Fibroblast of skin of scalp (primary cell): ENCODE results near the gene ZNF816.
"Not testable (repeated sequence)": the region's sequence is repeated elsewhere in the genome, so short reads cannot be mapped to it uniquely, and the experiment has no call there.

ENCODE experiments used
- DNase-seq: peaks from one replicate; pipeline ENCODE4 v3.0.0-alpha.2; 2013

The ZNF816 gene

DNA sequence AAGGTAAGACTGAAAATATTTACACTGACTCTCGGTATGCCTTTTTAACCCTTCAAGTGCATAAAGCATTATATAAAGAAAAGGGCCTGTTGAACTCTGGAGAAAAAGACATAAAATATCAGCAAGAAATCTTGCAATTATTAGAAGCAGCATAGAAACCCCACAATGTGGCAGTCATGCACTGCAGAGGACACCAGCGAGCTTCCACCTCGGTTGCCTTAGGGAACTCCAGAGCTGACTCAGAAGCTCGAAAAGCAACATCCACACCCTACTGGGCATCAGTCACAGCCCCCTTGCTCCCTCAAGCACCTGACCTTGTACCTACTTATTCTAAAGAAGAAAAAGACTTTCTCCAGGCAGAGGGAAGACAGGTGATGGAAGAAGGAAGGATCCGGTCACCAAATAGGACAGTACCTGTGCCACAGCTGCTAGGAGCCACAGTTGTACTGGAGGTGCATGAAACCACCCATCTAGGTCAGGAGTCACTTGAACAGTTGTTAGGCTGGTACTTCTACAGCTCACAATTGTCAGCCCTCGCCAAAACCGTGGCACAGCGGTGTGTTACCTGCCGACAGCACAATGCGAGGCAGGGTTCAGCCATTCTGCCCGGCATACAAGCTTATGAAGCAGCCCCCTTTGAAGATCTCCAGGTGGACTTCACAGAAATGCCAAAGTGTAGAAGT is 2.9 kb downstream of the ZNF816 start:
- DNase-seq, result no peak

DNA sequence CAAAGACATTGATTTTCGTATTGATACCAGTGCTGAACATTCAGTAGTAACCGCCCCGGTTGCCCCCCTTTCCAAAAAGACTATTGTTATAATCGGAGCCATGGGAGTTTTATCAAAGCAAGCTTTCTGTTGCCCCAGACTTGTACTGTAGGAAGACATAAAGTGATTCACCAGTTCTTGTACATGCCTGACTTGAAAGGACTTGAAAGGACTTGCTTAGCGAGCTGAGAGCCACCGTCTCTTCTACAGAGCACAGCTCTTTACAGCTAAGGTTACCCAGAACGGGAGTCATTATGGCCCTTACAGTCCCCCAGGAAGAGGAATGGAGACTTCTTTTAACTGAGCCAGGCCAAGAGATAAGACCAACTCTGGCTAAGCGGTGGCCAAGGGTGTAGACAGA is 5.1 kb downstream of the ZNF816 start:
- no peak for DNase-seq

GRCh38 chr19:52956917-52957316 is 5.8 kb downstream of the ZNF816 start:
- DNase-seq, result no peak

GRCh38 chr19:52949422-52949821 is 13.3 kb downstream of the ZNF816 start:
- no peak for DNase-seq

GRCh38 chr19:52948025-52948770 is 14.5 kb downstream of the ZNF816 start:
- no peak for DNase-seq

- no peak for DNase-seq
Measured at GRCh38 chr19:52946322-52947310, 16.1 kb downstream of the ZNF816 start.

- no peak for DNase-seq
Measured at GRCh38 chr19:52945652-52946321, 16.9 kb downstream of the ZNF816 start.

GRCh38 chr19:52944703-52945493 is 17.8 kb downstream of the ZNF816 start:
- DNase-seq, result not testable (repeated sequence)

DNA sequence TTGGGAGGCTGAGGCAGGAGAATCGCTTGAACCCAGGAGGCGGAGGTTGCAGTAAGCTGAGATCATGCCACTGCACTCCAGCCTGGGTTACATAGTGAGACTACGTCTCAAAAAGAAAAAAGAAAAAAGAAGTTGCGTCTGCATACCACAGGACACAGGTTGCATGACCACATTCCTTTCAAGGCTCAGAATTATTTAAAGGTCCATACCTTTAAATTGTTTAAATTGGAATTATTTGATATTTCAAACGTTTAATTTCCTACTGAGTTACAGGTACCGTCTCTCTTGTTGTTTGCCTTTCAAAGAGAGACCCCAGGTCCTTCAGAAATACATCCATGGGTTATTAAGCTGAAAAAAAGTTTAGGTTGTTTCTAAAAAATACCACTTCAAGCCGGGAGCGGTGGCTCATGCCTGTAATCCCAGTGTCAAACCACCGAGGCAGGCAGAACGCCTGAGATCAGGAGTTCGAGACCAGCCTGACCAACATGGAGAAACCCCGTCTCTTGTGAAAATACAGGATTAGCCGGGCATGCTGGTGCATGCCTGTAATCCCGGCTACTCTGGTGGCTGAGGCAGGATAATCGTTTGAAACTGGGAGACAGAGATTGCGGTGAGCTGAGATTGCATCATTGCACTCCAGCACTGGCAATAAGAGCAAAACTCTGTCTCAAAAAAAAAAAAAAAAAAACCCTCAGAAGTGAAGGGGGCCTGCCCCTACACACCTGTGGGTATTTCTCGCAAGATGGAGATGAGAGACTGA is 18.6 kb downstream of the ZNF816 start:
- no peak for DNase-seq

DNA sequence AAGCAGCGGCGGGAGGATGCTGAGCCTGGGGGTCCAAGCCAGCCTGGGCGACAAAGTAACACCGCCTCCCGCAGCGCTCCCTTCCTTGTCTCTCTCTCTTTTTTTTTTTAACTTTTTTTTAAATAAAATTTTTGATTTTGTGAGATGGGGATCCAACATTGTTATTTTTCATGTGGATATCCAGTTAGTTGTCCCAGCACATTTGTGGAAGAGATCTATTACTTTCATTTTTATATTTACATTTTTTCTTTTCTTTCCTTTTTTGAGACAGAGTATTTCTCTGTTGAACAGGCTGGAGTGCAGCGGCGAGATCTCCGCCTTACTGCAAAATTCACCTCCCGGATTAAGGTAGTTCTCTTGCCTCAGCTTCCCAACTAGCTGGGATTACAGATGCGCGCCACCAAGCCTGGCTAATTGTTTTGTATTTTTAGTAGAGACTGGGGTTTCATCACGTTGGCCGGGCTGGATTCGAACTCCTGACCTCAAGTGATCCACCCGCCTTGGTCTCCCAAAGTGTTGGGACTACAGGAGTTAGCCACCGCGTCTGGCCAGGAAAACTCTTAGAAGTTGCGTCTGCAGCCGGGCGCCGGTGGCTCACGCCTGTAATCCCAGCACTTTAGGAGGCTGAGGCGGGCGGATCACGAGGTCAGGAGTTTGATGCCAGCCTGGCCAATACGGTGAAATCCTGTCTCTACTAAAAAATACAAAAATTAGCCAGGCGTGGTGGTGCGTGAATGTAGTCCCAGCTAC is 19.4 kb downstream of the ZNF816 start:
- no peak for DNase-seq

GRCh38 chr19:52942386-52943133 is 20.1 kb downstream of the ZNF816 start:
- peak; percentile 88 for DNase-seq

DNA sequence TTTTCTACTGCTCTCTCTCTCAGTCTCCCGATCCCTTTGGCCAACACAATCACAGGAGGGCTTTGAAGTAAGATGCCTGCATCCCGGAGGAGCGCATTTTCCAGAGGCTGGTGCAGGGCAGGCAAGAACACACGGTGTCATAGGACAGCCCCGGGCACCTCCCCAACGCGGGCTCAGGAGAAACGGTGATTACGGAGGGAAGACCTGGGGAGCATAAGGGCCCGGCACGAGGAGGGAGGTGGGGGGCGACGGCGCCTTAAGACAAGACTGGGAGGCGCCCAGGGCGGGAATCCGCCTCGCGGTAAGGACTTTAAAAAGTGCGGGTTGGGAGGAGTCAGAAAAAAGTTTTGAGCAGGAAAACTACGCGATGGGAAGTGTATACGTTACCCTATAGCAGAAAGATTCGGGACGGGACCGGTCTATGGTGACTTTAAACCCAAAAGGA is 20.7 kb downstream of the ZNF816 start:
- peak; percentile 35 for DNase-seq

- not testable (repeated sequence) for DNase-seq
Measured at GRCh38 chr19:52941523-52941922, 21.2 kb downstream of the ZNF816 start.

DNA sequence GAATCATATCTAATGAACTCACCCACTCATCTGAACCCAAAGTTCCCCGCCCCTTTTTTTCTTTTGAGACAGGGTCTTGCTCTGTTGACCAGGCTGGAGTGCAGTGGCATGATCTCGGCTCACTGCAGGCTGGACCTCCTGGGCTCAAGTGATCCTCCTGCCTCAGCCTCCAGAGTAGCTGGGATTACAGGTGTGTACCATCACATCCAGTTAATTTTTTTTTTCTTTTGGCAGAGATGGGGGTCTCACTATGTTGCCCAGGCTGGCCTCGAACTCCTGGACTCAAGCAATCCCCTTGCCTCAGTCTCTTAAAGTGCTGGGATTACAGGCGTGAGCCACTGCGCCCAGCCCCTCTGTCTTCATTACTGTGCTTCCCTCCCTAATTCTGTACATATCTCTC is 21.8 kb downstream of the ZNF816 start:
- not testable (repeated sequence) for DNase-seq

- DNase-seq, result no peak
Measured at GRCh38 chr19:52938761-52939160, 23.9 kb downstream of the ZNF816 start.

DNA sequence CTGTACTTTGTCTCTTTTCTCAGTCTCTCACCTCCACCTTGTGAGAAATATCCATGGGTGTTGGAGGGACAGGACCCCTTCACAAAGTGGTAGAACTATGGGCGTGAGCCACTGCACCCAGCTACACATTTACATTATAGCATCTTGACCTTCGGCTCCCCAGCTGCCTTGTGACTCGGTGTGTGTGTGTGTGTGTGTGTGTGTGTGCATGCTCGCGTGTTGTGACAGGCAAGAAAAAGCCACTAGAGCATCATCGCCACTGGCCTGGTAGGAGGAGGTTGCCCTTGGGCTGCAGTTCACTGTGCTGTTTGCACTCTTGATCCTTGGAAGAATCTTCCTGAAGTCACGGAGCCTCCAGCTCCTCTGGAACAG is 25.7 kb downstream of the ZNF816 start:
- no peak for DNase-seq

GRCh38 chr19:52936151-52936953 is 26.3 kb downstream of the ZNF816 start:
- DNase-seq, result no peak

DNA sequence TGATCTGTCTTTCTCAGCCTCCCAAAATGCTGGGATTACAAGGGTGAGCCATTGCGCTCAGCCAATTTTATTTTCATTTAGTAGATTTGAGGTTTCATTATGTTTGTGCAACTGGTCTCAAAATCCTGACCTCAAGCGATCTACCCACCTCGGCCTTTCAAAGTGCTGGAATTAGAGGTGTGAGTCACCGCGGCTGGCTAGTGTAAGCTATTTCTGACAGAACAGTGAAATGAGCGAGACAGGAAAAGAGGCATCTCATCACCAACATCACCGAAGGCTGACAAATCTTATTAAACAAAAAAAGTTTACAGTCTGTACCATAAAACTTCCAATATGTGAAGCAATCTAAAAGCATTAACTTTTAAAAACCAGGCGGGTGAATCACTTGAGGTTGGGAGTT is 27.2 kb downstream of the ZNF816 start:
- no peak for DNase-seq
